Measurements from ENCODE around the gene VAT1.

- TF ChIP-seq POLR2A (IDR thresholded peaks at IDR 0.05) (no peak), CTCF (IDR thresholded peaks at IDR 0.05) (no peak)
Measured at GRCh38 chr17:43031666-43032065, 9.5 kb upstream of the VAT1 start.

All from thyroid gland (tissue), 4 donors.